ENCODE measurements around the gene CHST9.

CHST9 gene

GRCh38 chr18:26893996-26894395 lies 291.1 kb downstream of the CHST9 start:
- H3K27ac ChIP-seq, result no peak overlapping the region
- H3K4me2 ChIP-seq, result no peak overlapping the region
- H3K4me1 ChIP-seq (ENCODE audit: low read depth, poor library complexity, severe bottlenecking), result no peaks in the 10 kb centered on the region
- H3K27me3 ChIP-seq (ENCODE audit: insufficient read depth, low read depth), result no peaks in the 10 kb centered on the region
- no peak for TF ChIP-seq CTCF (conservative IDR thresholded peaks at IDR 0.05; ENCODE audit: low read depth, low read length)
- H3K79me2 ChIP-seq (ENCODE audit: insufficient read depth, low read depth), result no peaks in the 10 kb centered on the region
- H3K36me3 ChIP-seq (ENCODE audit: insufficient read depth), result no peaks in the 10 kb centered on the region
- no peak overlapping the region for H3K9ac ChIP-seq
- no peak overlapping the region for H3K4me3 ChIP-seq (IDR thresholded peaks at IDR 0.05; ENCODE audit: insufficient read depth, low read depth, low read length)
- no peak overlapping the region for H2AFZ ChIP-seq (ENCODE audit: low read depth)
- no peaks in the 10 kb centered on the region for H4K20me1 ChIP-seq (ENCODE audit: insufficient read depth)

GRCh38 chr18:26888259-26888658 lies 296.8 kb downstream of the CHST9 start:
- no peak for TF ChIP-seq CTCF (conservative IDR thresholded peaks at IDR 0.05; ENCODE audit: low read depth, low read length)
- Histone ChIP-seq H3K9ac (no peak overlapping the region), H3K36me3 (ENCODE audit: insufficient read depth) (no peaks in the 10 kb centered on the region), H3K4me1 (ENCODE audit: low read depth, poor library complexity, severe bottlenecking) (no peaks in the 10 kb centered on the region), H3K79me2 (ENCODE audit: insufficient read depth, low read depth) (no peaks in the 10 kb centered on the region), H2AFZ (ENCODE audit: low read depth) (no peak overlapping the region), H4K20me1 (ENCODE audit: insufficient read depth) (no peaks in the 10 kb centered on the region), H3K4me2 (no peak overlapping the region), H3K4me3 (IDR thresholded peaks at IDR 0.05; ENCODE audit: insufficient read depth, low read depth, low read length) (no peak overlapping the region), H3K27me3 (ENCODE audit: insufficient read depth, low read depth) (no peaks in the 10 kb centered on the region), H3K27ac (no peak overlapping the region)

- Histone ChIP-seq H3K79me2 (ENCODE audit: insufficient read depth, low read depth) (no peaks in the 10 kb centered on the region), H3K4me1 (ENCODE audit: low read depth, poor library complexity, severe bottlenecking) (no peaks in the 10 kb centered on the region), H3K27ac (no peak overlapping the region), H2AFZ (ENCODE audit: low read depth) (no peak overlapping the region), H3K9ac (no peak overlapping the region), H4K20me1 (ENCODE audit: insufficient read depth) (no peaks in the 10 kb centered on the region), H3K36me3 (ENCODE audit: insufficient read depth) (no peaks in the 10 kb centered on the region), H3K27me3 (ENCODE audit: insufficient read depth, low read depth) (no peaks in the 10 kb centered on the region), H3K4me2 (no peak overlapping the region), H3K4me3 (IDR thresholded peaks at IDR 0.05; ENCODE audit: insufficient read depth, low read depth, low read length) (no peak overlapping the region)
- no peak for TF ChIP-seq CTCF (conservative IDR thresholded peaks at IDR 0.05; ENCODE audit: low read depth, low read length)
Observed at GRCh38 chr18:26875040-26875654, 310.0 kb downstream of the CHST9 start.

- no peaks in the 10 kb centered on the region for H3K79me2 ChIP-seq (ENCODE audit: insufficient read depth, low read depth)
- no peak overlapping the region for H3K4me3 ChIP-seq (IDR thresholded peaks at IDR 0.05; ENCODE audit: insufficient read depth, low read depth, low read length)
- H3K27ac ChIP-seq, result no peak overlapping the region
- no peaks in the 10 kb centered on the region for H3K36me3 ChIP-seq (ENCODE audit: insufficient read depth)
- H2AFZ ChIP-seq (ENCODE audit: low read depth), result no peak overlapping the region
- no peak overlapping the region for H3K4me2 ChIP-seq
- no peak overlapping the region for H3K9ac ChIP-seq
- TF ChIP-seq CTCF (conservative IDR thresholded peaks at IDR 0.05; ENCODE audit: low read depth, low read length), result no peak
- no peaks in the 10 kb centered on the region for H4K20me1 ChIP-seq (ENCODE audit: insufficient read depth)
- no peaks in the 10 kb centered on the region for H3K27me3 ChIP-seq (ENCODE audit: insufficient read depth, low read depth)
- no peaks in the 10 kb centered on the region for H3K4me1 ChIP-seq (ENCODE audit: low read depth, poor library complexity, severe bottlenecking)
Observed at GRCh38 chr18:26874283-26874682, 310.8 kb downstream of the CHST9 start.
